CD4-positive, alpha-beta T cell treated with Interleukin-15 for 4 hours (primary cell): Measurements from ENCODE around the gene PCDHB13.
"Not testable (repeated sequence)": the region's sequence is repeated elsewhere in the genome, so short reads cannot be mapped to it uniquely, and the experiment has no call there.

ENCODE experiments used
- DNase-seq: peaks from one replicate; pipeline ENCODE4 v3.0.0-alpha.2; 2020; ENCODE audit warnings: low spot score

The PCDHB13 gene

GRCh38 chr5:141213656-141214339, at the start of gene PCDHB13:
PCDHB13 (plus strand) TSS chr5:141213919; CDS start chr5:141214124, 205 bp downstream.
- DNase-seq, result not testable (repeated sequence)

GRCh38 chr5:141172381-141173204, 41.1 kb upstream of the PCDHB13 start, which contains the start of gene PCDHB7:
PCDHB7 (plus strand) TSS chr5:141172644; CDS start chr5:141172836, 192 bp downstream.
- peak; percentile 15 for DNase-seq

- DNase-seq, result not testable (repeated sequence)
Observed at GRCh38 chr5:141174291-141175104, 39.2 kb upstream of the PCDHB13 start.

GRCh38 chr5:141175933-141176332, 37.8 kb upstream of the PCDHB13 start:
- DNase-seq, result no peak

GRCh38 chr5:141177577-141178191, 36.0 kb upstream of the PCDHB13 start, which contains the start of gene PCDHB8:
PCDHB8 (plus strand) TSS chr5:141177790; CDS start chr5:141178035, 245 bp downstream.
- not testable (repeated sequence) for DNase-seq

GRCh38 chr5:141179371-141179770, 34.3 kb upstream of the PCDHB13 start:
- DNase-seq, result not testable (repeated sequence)

GRCh38 chr5:141179876-141180275, 33.8 kb upstream of the PCDHB13 start:
- DNase-seq, result not testable (repeated sequence)

GRCh38 chr5:141180313-141180712, 33.4 kb upstream of the PCDHB13 start:
- no peak for DNase-seq

- no peak for DNase-seq
Observed at GRCh38 chr5:141182248-141182647, 31.5 kb upstream of the PCDHB13 start, which contains the start of gene PCDHB16. PCDHB16 (plus strand) TSS chr5:141182387; CDS start chr5:141182560, 173 bp downstream.

GRCh38 chr5:141184117-141184855, 29.4 kb upstream of the PCDHB13 start:
- DNase-seq, result not testable (repeated sequence)

GRCh38 chr5:141186897-141187512, 26.7 kb upstream of the PCDHB13 start, which contains the start of gene PCDHB9:
PCDHB9 (plus strand) TSS chr5:141187161; CDS start chr5:141187319, 158 bp downstream.
- peak; percentile 14 for DNase-seq

GRCh38 chr5:141188682-141189081, 25.0 kb upstream of the PCDHB13 start:
- DNase-seq, result not testable (repeated sequence)

GRCh38 chr5:141189131-141189530, 24.6 kb upstream of the PCDHB13 start:
- not testable (repeated sequence) for DNase-seq

- DNase-seq, result peak; percentile 7
Observed at GRCh38 chr5:141192110-141192725, 21.5 kb upstream of the PCDHB13 start, which contains the start of gene PCDHB10. PCDHB10 (plus strand) TSS chr5:141192353; CDS start chr5:141192553, 200 bp downstream.

GRCh38 chr5:141194332-141194731, 19.4 kb upstream of the PCDHB13 start:
- not testable (repeated sequence) for DNase-seq

GRCh38 chr5:141196363-141196762, 17.4 kb upstream of the PCDHB13 start:
- DNase-seq, result no peak

- DNase-seq, result no peak
Observed at GRCh38 chr5:141199359-141200235, 14.1 kb upstream of the PCDHB13 start, which contains the start of gene PCDHB11. PCDHB11 (plus strand) TSS chr5:141199627; CDS start chr5:141199775, 148 bp downstream.

- DNase-seq, result not testable (repeated sequence)
Observed at GRCh38 chr5:141201126-141201525, 12.6 kb upstream of the PCDHB13 start.
